CD8-positive, alpha-beta memory T cell (primary cell): ENCODE data around the gene POLG2. TPM values are rescaled to one million over a fixed set of nuclear protein-coding genes. Genes with fewer than 3 reads are reported as not detected.

Experiments
- CTCF ChIA-PET: fragments of 350-600 bp; sonication (Branson Sonifier 250); formaldehyde crosslinking; loops from one replicate; lab custom pipeline; 2021; ENCODE audit warnings: antibody characterized with exemption; lab: Charles Lee
- POLR2A ChIA-PET: fragments of 350-600 bp; sonication (Branson Sonifier 250); formaldehyde crosslinking; loops from one replicate; lab custom pipeline; 2021; ENCODE audit warnings: antibody characterized with exemption; lab: Charles Lee
- DNase-seq, 5 donors: peaks; one replicate each; pipeline versions ENCODE4 v3.0.0 to v3.0.0-alpha.2; 2020 to 2022; ENCODE audit warnings: mixed read lengths in 1 of 5
- H3K27ac ChIP-seq: one replicate; pipeline ENCODE4 v1.7.0; 2013; ENCODE audit warnings: low read depth, mild to moderate bottlenecking, low read length, moderate library complexity
- H3K27me3 ChIP-seq: 2 replicates; pipeline ENCODE4 v1.7.0; 2013; ENCODE audit warnings: low read length, mild to moderate bottlenecking; ENCODE audit not compliant: insufficient read depth, poor library complexity, severe bottlenecking
- H3K36me3 ChIP-seq: 2 replicates; pipeline ENCODE4 v1.7.0; 2013; ENCODE audit warnings: mild to moderate bottlenecking, low read length, moderate library complexity; ENCODE audit not compliant: insufficient read depth
- H3K4me1 ChIP-seq: 2 replicates; pipeline ENCODE4 v1.7.0; 2013; ENCODE audit warnings: mild to moderate bottlenecking, low read length, moderate library complexity; ENCODE audit not compliant: insufficient read depth
- H3K4me3 ChIP-seq: 2 replicates; pipeline ENCODE4 v1.7.0; 2013; ENCODE audit warnings: mild to moderate bottlenecking, low read length
- H3K9me3 ChIP-seq: 2 replicates; pipeline ENCODE4 v1.7.0; 2013; ENCODE audit warnings: mild to moderate bottlenecking, low read length
- H3K27ac Mint-ChIP-seq, 8 donors: one replicate each; pipeline ENCODE4 v1.8.0; 2020 to 2021; ENCODE audit warnings: mixed read lengths in 8 of 8, mild to moderate bottlenecking in 6 of 8, inconsistent platforms in 3 of 8, moderate library complexity in 3 of 8
- H3K27me3 Mint-ChIP-seq, 2 donors: one replicate each; pipeline ENCODE4 v1.8.0; 2020 to 2021; ENCODE audit warnings: mixed read lengths in 2 of 2, mild to moderate bottlenecking in 1 of 2, moderate library complexity in 1 of 2
- H3K36me3 Mint-ChIP-seq, 3 donors: one replicate each; pipeline ENCODE4 v1.8.0; 2020 to 2021; ENCODE audit warnings: mixed read lengths in 3 of 3, inconsistent platforms in 1 of 3, mild to moderate bottlenecking in 1 of 3
- H3K4me1 Mint-ChIP-seq, 3 donors: one replicate each; pipeline ENCODE4 v1.8.0; 2020 to 2021; ENCODE audit warnings: mixed read lengths in 3 of 3, inconsistent platforms in 1 of 3, mild to moderate bottlenecking in 1 of 3
- H3K4me3 Mint-ChIP-seq, 7 donors: one replicate each; pipeline ENCODE4 v1.8.0; 2020 to 2021; ENCODE audit warnings: mixed read lengths in 7 of 7, mild to moderate bottlenecking in 6 of 7, moderate library complexity in 4 of 7, inconsistent platforms in 2 of 7
- H3K9me3 Mint-ChIP-seq, 5 donors: one replicate each; pipeline ENCODE4 v1.8.0; 2020 to 2022; ENCODE audit warnings: mixed read lengths in 5 of 5, mild to moderate bottlenecking in 3 of 5, moderate library complexity in 2 of 5, inconsistent platforms in 1 of 5
- polyA plus RNA-seq: library from polyadenylated mRNA; unstranded; fragments of 300-500 nt; fragmentation: Illumina TruSeq; gene quantifications from one replicate; pipeline ENCODE4 v1.2.3, GENCODE V29; 2021
- total RNA-seq, 2 experiments: library from RNA; stranded (reverse); gene quantifications; one replicate each; pipeline ENCODE4 v1.2.3, GENCODE V29; 2021

Gene POLG2
- total and polyA plus RNA-seq, 3 experiments from 2014 or later = 5.3 to 26.5 (median 26.4) TPM

GRCh38 chr17:64500862-64501765 lies 4.3 kb upstream of the POLG2 start:
- ChIA-PET CTCF (interaction anchor here (1.3 kb wide), 1 partner anchor 81 kb away, joined by 4 read pairs; no protein-coding TSS in a partner anchor), POLR2A (no interaction called here)
- Histone ChIP-seq H3K36me3 (peaks cover 67% of the 10 kb centered on the region), H3K27ac (no peak overlapping the region), H3K9me3 (no peaks in the 10 kb centered on the region), H3K27me3 (no peaks in the 10 kb centered on the region), H3K4me3 (no peak overlapping the region), H3K4me1 (peaks cover 66% of the 10 kb centered on the region)
- DNase-seq = peak in 1 of 5 donors; percentile 19
- peaks cover 0 to 32% of the 10 kb centered on the region in 2 donors for H3K27me3 Mint-ChIP-seq
- H3K36me3 Mint-ChIP-seq = peaks cover 42 to 96% (median 54%) of the 10 kb centered on the region in 3 donors
- H3K9me3 Mint-ChIP-seq = peaks cover 0 to 3% (median 0%) of the 10 kb centered on the region in 5 donors
- peak overlapping the region in 6 of 7 donors; percentile 8 to 100 (median 18) for H3K4me3 Mint-ChIP-seq
- H3K4me1 Mint-ChIP-seq = peaks cover 74 to 90% (median 87%) of the 10 kb centered on the region in 3 donors
- H3K27ac Mint-ChIP-seq = peak overlapping the region in 7 of 8 donors; percentile 12 to 99 (median 67)

DNA sequence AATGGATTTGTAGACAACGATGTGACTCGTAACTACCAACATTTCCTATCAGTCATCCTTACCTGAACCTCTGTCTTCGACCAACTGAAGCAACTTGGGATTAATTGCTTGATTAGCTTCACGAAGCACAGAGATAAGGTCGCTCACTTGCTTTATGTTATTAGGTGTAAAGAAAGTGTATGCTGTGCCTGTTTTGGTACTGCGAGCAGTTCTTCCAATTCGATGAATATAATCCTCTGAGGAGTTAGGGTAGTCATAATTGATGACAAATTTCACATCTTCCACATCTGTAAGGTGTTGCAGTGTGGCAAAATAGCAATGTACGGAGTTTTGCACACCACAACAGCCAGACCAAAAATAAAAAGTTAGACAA lies 3.6 kb upstream of the POLG2 start:
- Histone ChIP-seq H3K9me3 (no peaks in the 10 kb centered on the region), H3K27me3 (no peaks in the 10 kb centered on the region), H3K27ac (no peak overlapping the region), H3K4me1 (peaks cover 72% of the 10 kb centered on the region), H3K4me3 (no peak overlapping the region), H3K36me3 (peaks cover 67% of the 10 kb centered on the region)
- Mint-ChIP-seq H3K27me3 (peaks cover 0 to 28% of the 10 kb centered on the region in 2 donors), H3K4me3 (peak overlapping the region in 5 of 7 donors; percentile 9 to 100 (median 33)), H3K36me3 (peaks cover 42 to 92% (median 54%) of the 10 kb centered on the region in 3 donors), H3K4me1 (peaks cover 77 to 96% (median 93%) of the 10 kb centered on the region in 3 donors), H3K27ac (peak overlapping the region in 5 of 8 donors; percentile 18 to 99 (median 44)), H3K9me3 (peaks cover 0 to under 1% (median 0%) of the 10 kb centered on the region in 5 donors)
- POLR2A ChIA-PET = no interaction called here
- peak in 1 of 5 donors; percentile 14 for DNase-seq
- CTCF ChIA-PET = no interaction called here

GRCh38 chr17:64499805-64500486 lies 3.1 kb upstream of the POLG2 start:
- H3K27me3 Mint-ChIP-seq = peaks cover 0 to 25% of the 10 kb centered on the region in 2 donors
- no peak overlapping the region for H3K27ac ChIP-seq

DNA sequence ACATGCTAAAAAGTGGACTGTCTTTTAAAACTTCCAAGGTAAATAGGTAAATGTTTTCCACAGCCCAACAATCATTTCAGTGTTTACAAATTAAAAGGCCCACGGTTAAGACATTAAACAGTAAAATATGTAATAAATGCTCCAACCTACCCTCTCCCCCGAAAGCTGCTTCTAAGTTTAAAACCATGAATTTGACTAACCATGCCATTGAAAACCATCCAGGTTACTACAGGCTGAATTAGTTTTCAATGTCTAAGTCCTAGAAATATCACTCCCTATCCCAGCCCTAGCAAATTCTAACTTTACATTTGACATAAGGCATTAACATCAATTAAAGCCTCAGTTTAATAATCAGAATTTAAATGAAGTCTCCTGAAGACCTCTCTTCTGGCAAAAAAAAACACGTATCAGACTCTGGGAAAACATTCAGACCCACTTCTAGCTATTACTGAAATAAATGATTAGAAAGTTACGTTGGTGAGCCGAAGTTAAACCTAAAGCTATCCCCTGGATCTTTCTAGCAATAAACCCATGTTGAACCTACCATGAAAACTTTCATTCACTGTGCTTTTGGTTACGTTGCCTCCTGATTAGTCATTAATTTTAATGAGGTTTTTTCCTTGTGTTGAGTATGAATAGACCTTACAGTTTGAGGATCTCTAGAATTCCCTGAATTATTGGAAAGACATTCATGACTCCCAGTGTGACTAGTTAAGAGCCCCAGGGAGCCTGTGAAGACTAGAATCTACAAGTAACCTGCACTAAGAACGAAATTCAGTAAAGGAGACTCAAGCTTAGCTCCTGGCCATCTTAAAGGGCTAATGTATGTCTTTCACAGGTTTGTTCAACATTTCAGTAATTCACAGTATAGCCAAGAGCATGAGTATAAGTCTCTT lies 1.7 kb upstream of the POLG2 start:
- H3K27me3 Mint-ChIP-seq = peaks cover 0 to 17% of the 10 kb centered on the region in 2 donors
- Histone ChIP-seq H3K36me3 (peaks cover 51% of the 10 kb centered on the region), H3K4me1 (peaks cover 75% of the 10 kb centered on the region), H3K9me3 (no peaks in the 10 kb centered on the region), H3K27me3 (no peaks in the 10 kb centered on the region), H3K4me3 (no peak overlapping the region), H3K27ac (no peak overlapping the region)
- peak in 1 of 5 donors; percentile 20 for DNase-seq
- peaks cover 77 to 98% (median 97%) of the 10 kb centered on the region in 3 donors for H3K4me1 Mint-ChIP-seq
- ChIA-PET CTCF (interaction anchor here (0.6 to 3.9 kb wide), 3 partner anchors 8 to 80 kb away, joined by 3 to 37 read pairs (median 3); partner anchors contain the start of genes CEP95 and DDX5), POLR2A (interaction anchor here (0.6 to 2.8 kb wide), 5 partner anchors 7 to 159 kb away, joined by 3 to 168 read pairs (median 4); partner anchors contain the start of genes CEP95 and DDX5)
- peak overlapping the region; percentile 22 to 99 (median 98) for H3K27ac Mint-ChIP-seq
- H3K4me3 Mint-ChIP-seq = peak overlapping the region in 5 of 7 donors; percentile 3 to 100 (median 59)
- H3K9me3 Mint-ChIP-seq = no peaks in the 10 kb centered on the region
- peaks cover 28 to 82% (median 38%) of the 10 kb centered on the region in 3 donors for H3K36me3 Mint-ChIP-seq

More at GRCh38 chr17:64499805-64500486, 3.1 kb upstream of the POLG2 start:
- peak overlapping the region in 6 of 8 donors; percentile 9 to 99 (median 54) for H3K27ac Mint-ChIP-seq
- Histone ChIP-seq H3K9me3 (no peaks in the 10 kb centered on the region), H3K4me1 (peaks cover 77% of the 10 kb centered on the region), H3K27me3 (no peaks in the 10 kb centered on the region), H3K36me3 (peaks cover 65% of the 10 kb centered on the region), H3K4me3 (no peak overlapping the region)
- H3K9me3 Mint-ChIP-seq = no peaks in the 10 kb centered on the region
- peaks cover 77 to 98% (median 97%) of the 10 kb centered on the region in 3 donors for H3K4me1 Mint-ChIP-seq
- peak in 1 of 5 donors; percentile 21 for DNase-seq
- ChIA-PET CTCF (no interaction called here), POLR2A (interaction anchor here (1.0 kb wide), 1 partner anchor 80 kb away, joined by 3 read pairs; no protein-coding TSS in a partner anchor)
- peaks cover 40 to 88% (median 52%) of the 10 kb centered on the region in 3 donors for H3K36me3 Mint-ChIP-seq
- H3K4me3 Mint-ChIP-seq = peak overlapping the region in 5 of 7 donors; percentile 2 to 100 (median 33)

DNA sequence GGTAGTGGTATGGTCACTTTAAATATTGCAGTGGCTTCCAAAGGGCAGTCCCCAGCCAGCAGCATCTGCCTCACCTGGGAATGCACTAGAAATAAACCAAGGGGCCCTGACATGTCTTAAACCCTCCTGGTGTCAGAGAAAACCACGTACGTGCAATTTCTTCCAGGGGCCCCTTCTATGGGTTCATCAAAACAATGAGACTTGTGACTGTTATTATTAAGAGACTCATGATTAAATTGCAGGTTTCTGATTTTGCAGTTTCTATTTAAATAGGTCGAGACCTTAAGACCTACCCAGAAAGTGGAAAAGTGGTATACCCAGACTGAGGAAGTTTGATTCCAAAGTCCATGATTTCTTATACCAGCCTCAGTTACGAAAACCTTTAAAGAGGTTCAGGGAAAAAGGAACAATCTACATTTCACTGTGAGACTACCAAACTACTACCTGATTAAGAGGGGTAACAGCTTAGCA lies 746 bp upstream of the POLG2 start:
- Histone ChIP-seq H3K4me3 (peak overlapping the region; percentile 90), H3K27me3 (no peaks in the 10 kb centered on the region), H3K36me3 (peaks cover 42% of the 10 kb centered on the region), H3K4me1 (peaks cover 70% of the 10 kb centered on the region), H3K9me3 (no peaks in the 10 kb centered on the region), H3K27ac (peak overlapping the region; percentile 76)
- Mint-ChIP-seq H3K4me3 (peak overlapping the region; percentile 97 to 100 (median 100)), H3K27ac (peak overlapping the region; percentile 94 to 99 (median 99)), H3K27me3 (peaks cover 0 to 15% of the 10 kb centered on the region in 2 donors), H3K36me3 (peaks cover 20 to 76% (median 32%) of the 10 kb centered on the region in 3 donors), H3K4me1 (peaks cover 72 to 94% (median 94%) of the 10 kb centered on the region in 3 donors), H3K9me3 (no peaks in the 10 kb centered on the region)
- POLR2A ChIA-PET = interaction anchor here (0.7 to 2.8 kb wide), 3 partner anchors 8 to 106 kb away, joined by 5 to 168 read pairs (median 10); partner anchors contain the start of genes CEP95 and DDX5
- CTCF ChIA-PET = interaction anchor here (0.6 to 3.9 kb wide), 3 partner anchors 9 to 79 kb away, joined by 3 to 37 read pairs (median 3); partner anchors contain the start of genes CEP95 and DDX5
- no peak for DNase-seq

GRCh38 chr17:64496348-64496785 lies 487 bp downstream of the POLG2 start:
- Histone ChIP-seq H3K9me3 (no peaks in the 10 kb centered on the region), H3K4me1 (peaks cover 59% of the 10 kb centered on the region), H3K27me3 (no peaks in the 10 kb centered on the region), H3K36me3 (peaks cover 37% of the 10 kb centered on the region), H3K4me3 (peak overlapping the region; percentile 90), H3K27ac (peak overlapping the region; percentile 76)
- peak in 1 of 5 donors; percentile 3 for DNase-seq
- ChIA-PET CTCF (interaction anchor here (0.6 to 3.9 kb wide), 5 partner anchors 10 to 153 kb away, joined by 3 to 37 read pairs (median 3); partner anchors contain the start of genes CEP95 and DDX5), POLR2A (interaction anchor here (0.5 to 2.8 kb wide), 6 partner anchors 10 to 1773 kb away, joined by 3 to 168 read pairs (median 4); partner anchors contain the start of genes CEP95, DDX5 and ICAM2)
- Mint-ChIP-seq H3K27me3 (peaks cover 0 to 15% of the 10 kb centered on the region in 2 donors), H3K4me3 (peak overlapping the region; percentile 97 to 100 (median 100)), H3K36me3 (peaks cover 9 to 70% (median 22%) of the 10 kb centered on the region in 3 donors), H3K4me1 (peaks cover 63 to 87% (median 82%) of the 10 kb centered on the region in 3 donors), H3K9me3 (no peaks in the 10 kb centered on the region), H3K27ac (peak overlapping the region; percentile 94 to 99 (median 99))
